HG03025 (cell line): ENCODE data around the gene ASL.
"Not testable (repeated sequence)": the region's sequence is repeated elsewhere in the genome, so short reads cannot be mapped to it uniquely, and the experiment has no call there.

Source experiments
- ATAC-seq: cut with Tn5 transposase; IDR thresholded peaks from one replicate; pipeline ENCODE4 v1.9.1; 2021; ENCODE audit warnings: mild to moderate bottlenecking, moderate library complexity; ENCODE audit not compliant: unreplicated experiment, low FRiP score

Gene ASL

DNA sequence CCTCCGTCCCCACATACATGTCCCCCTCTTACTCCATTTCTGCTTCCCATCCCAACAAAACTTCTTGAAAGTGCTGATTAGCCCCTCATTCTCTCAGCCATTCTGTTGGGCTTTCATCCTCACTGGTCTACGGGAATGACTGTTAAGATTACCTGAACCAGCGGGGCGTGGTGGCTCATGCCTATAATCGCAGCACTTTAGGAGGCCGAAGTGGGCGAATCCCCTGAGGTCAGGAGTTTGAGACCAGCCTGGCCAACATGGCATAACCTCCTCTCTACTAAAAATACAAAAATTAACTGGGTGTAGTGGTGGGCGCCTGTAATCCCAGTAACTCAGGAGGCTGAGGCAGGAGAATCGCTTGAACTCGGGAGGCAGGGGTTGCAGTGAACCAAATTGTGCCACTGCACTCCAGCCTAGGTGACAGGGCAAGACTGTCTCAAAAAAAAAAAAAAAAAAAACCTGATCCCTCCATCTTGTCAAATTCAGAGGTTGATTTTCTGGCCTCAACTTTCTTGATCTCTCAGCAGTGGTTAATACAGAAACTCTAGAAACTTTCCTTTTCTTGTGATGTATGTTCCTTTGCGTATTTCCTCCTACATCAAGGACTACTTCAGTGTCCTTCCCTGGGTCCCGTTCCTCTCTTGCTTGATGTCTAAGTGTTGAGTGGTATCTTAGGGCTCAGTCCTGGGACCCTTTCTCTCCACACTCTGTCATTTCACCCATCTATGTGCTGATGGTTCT lies 41.2 kb downstream of the ASL start:
- ATAC-seq, result not testable (repeated sequence)

DNA sequence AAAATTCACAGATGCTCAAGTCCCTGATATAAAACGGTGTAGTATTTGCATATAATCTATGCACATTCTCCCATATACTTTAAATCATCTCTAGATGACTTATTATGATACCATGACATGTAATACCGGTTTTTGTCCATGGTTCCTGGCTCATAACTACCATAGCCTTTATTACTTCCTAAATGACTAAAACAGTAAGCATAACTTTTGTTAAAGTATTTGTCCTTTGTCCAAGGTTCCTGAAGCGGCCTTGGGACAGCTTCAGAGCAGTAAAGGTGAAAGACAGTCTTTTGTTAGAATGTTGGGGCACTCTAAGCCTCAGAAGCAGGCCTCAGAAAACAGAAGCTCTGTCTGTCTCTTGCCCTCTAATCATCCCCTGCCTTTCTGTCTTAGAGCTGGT lies 43.0 kb downstream of the ASL start:
- no peak for ATAC-seq

DNA sequence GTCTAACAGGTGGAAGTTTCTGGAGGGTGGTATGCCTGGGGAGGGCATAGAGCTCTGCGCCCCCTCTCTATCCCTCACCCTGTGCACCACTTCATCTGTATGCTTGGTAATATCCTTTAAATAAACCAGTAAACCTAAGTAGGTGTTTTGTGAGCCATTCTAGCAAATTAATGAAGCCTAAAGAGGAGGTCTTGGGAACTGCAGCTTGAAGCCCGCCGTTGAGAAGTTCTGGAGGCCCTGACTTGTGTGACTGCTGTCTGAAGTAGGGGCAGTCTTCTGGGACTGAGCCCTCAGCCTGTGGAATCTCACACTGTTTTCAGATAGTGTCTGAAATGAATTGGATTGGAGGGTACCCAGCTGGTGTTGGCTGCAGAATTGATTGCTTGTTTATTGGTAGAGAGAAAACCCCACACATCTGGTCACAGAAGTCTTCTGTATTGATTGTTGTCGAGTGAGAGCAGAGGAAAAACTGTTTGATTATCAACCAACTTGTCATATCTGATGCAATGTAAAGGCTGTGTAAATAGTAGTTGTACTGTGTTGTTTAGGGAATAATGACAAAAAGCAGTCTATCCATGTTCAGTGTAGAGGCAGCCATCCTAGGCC lies 43.7 kb downstream of the ASL start:
- no peak for ATAC-seq

DNA sequence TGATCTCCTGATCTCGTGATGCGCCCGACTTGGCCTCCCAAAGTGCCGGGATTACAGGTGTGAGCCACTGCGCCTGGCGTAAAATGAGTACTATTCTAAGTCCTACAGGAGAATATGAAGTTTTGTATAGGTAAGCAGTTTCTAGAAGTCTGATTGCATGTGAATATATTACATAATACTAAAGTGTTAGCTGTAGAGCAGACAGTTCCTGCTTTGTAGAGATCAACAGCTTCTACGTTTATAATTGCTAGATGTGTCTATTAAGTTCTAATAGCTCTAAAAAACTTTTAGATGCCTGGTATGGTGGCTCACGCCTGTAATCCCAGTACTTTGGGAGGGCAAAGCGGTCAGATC lies 47.5 kb downstream of the ASL start:
- no peak for ATAC-seq

DNA sequence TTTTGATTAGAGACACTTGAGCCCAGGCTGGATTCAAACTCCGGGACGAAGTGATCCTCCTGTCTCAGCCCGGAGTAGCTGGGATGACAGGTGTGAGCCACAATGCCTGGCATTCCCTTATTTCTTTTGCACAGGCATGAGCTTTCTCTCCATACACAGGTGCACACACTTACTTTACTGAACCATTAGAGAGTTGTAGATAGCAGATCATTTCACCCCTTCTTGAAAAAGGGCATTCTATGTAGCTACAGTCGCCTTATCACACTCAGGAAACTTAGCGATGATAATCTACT lies 48.9 kb downstream of the ASL start:
- ATAC-seq, result not testable (repeated sequence)

DNA sequence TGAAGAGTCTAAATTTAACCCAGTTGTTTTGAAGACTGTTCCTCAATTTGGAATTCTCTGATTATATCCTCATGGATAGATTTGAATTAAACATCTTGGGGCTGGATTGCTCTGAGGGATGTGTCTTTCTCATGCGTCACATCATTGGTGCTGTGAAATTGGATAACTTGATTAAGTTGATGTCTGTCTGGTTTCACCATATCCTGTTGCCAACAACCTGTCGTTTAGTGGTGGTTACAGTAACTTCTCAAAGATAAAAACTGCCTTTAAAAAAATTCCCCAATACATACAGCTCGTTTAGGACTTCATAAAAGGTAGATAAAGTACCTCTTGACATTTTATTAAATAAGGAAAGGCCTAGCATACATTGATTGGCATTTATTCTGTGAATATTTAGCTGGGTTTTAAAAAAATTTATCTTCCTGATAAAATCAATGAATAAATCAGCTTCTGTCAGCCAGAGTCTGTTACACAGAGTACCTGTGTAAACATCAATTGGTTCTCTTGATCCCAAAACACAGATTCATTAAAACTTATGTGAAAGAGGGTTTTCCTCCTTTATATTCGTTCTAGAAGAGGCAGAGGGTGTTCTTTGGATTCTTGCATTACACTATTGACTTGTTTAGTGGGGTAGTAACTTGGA lies 49.6 kb downstream of the ASL start:
- no peak for ATAC-seq

DNA sequence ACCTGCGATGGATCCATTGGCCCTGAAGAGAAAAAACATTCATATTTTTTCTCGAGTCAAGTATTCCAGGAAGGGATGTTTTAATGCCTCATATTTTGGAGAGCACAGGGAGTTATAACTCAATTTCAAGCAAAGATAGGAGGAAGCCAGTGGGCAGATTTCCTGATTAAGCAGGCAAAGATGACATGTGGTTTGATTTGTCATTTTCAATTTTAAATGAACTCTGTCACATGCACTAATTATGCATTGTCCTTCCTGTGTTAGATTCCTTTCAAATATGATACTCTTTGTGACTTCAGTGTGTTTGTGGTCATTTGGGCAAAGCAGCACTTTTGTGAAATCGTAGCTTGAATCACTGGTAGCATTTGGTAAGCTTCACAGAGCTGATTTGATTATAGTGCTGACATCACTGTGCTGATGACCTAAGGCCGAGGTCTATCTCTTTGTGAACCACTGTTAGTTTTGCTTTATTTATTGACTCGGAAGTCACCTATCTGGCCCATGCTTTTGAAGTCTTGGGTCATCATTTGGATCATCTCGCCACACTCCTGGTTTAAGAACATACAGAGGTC lies 50.2 kb downstream of the ASL start:
- ATAC-seq, result not testable (repeated sequence)

DNA sequence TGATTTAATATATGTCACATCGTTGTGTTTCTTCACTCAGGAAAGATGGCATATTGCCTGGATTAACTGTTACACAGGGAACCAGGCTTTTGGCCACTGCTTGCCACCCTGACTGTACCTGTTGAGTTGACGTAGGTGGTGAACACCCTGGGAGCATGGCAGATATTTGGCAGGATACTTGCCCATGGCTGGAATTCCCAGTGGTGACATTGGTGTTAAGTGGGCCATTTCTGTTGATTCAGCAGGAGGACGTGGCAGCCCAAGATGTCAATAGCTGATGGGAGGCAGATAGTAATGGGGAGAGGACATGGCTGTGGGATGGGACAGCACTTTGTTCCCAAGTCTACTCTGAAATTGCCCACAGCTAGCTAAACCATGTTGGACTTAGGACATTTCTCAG lies 51.6 kb downstream of the ASL start:
- not testable (repeated sequence) for ATAC-seq

DNA sequence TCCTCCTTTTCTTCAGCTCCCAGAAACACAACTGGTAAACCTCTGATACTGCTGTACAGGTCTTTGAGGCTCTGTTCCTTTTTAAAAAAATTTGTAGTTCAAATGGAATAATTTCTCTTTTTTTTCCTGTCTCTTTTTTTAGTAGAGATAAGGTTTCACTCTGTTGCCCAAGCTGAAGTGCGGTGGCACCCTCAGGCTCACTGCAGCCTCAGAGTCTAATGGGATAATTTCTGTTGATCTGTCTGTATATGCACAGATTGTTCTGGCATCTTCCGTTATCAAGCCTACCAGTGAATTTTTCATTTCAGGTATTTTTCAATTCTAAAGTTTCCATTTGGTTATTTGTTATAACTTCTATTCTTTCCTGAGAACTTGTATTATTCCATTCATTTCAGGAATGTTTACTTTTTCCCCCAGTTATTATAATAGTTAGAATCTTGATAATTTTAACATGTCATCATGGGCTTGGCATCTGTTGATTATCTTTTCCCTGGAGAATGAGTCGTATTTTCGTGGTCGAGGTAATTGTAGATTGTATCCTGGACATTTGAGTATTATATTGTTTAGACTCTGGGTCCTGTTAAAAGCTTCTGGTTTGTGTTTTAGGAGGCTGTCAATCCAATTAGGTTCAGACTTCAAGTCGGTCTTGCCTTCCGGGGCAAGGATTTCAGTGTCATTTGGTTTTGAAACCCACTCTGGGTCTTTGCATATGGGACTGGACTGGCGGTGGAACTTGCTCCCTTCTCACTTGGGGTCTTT lies 63.6 kb downstream of the ASL start:
- ATAC-seq, result no peak

DNA sequence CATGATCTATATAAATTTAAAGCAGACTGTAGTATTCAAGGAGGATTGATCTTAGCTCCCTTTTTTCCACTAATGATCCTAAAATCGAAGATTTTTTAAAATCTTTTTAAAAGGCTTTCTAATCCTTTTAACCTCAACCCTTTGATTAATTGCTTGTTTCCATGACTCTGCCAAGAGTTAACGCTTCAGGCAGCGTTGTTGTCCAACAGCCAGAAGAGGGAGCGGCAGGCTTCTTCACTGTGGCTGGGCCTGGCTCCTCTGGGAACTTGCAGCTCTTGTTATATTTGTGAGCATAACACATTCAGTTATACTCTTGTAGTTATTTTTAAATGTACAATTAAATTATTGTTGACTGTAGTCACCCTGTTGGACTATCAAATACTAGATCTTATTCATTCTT lies 65.3 kb downstream of the ASL start:
- no peak for ATAC-seq

DNA sequence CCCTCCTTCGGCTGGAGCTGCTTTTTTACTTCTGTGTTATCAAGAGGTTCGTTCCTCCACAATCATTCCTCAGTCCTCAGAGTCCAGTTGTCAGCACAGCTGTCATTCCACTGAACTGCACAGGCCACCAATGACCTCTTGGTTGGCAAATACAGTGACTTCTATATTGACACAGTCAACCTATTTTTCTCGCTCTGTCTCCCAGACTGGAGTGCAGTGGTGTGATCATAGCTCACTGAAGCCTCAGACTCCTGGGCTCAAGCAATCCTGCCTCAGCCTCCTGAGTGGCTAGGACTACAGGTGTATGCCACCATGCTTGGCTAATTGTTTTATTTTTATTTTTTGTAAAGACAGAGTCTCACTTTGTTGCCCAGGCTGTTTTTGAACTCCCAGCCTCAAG lies 66.7 kb downstream of the ASL start:
- ATAC-seq, result no peak

DNA sequence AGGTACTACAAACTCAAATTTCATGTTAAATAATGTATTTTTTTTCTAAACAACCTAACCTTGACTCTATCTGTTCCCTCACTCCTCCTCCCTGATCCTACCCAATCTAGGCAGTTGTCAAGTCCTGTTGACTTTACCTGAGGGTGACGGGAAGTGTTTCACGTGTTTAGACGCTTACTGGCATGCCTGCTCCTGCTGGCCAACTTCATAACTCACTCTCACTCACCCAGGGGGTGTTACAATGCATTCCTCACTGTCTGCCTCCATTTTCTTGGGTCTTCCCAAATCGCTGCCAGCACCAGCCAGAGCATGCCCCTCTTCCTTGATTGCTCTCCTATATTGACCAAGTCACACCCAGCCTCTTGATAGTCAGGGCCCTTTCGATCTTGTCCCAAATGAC lies 67.4 kb downstream of the ASL start:
- no peak for ATAC-seq
